Stimulated activated CD8-positive, alpha-beta memory T cell treated with anti-CD3 and anti-CD28 coated beads, Interleukin-12 subunit alpha, Interleukin-12 subunit beta, amount 100 ng/mL, for 1 hour (primary cell): ENCODE measurements around the gene FBXO21.
A peak's percentile ranks its signal among the peaks of the same experiment; 100 is the strongest.

Experiments used
- DNase-seq: peaks from one replicate; pipeline ENCODE4 v3.0.0-alpha.2; 2020; ENCODE audit warnings: low read depth

Gene FBXO21

GRCh38 chr12:117165342-117165741 is 24.9 kb downstream of the FBXO21 start:
- no peak for DNase-seq

GRCh38 chr12:117162633-117163032 is 27.6 kb downstream of the FBXO21 start:
- no peak for DNase-seq

- no peak for DNase-seq
Measured at GRCh38 chr12:117162167-117162539, 28.1 kb downstream of the FBXO21 start.

DNA sequence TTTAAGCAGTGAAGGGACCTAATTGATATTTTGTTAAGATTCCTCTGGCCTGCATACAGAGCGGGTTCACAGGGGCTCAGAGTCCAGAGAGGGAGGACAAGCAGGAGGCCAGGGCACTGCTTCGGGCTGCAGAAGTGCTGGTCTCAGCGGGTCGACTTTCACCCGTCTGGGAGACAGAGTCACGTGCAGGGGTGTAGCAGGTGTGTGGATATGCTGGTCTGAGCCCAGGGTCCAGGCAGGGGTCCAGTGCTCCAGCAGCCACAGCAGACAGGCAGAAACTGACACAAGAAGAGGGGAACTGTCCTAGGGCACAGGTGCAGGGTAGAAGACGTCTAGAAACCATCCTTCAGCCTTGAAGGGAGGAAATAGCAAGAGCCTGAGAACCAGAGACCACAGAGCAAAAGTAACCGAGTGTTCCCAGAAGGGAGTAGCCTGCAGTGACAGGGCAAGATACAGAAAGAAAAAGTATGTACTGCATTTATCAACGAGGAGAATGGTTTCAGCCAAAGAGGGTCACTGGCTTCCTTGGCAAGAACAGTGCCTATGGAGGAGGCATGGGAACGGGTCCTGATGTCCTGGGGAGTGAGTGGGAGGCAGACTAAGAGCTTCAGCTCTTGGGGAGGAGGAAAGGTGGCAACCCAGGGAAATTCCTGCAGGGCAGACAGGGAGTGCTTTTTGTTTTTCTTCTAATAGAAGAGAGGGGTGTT is 28.7 kb downstream of the FBXO21 start:
- DNase-seq = no peak

- no peak for DNase-seq
Measured at GRCh38 chr12:117159674-117160073, 30.6 kb downstream of the FBXO21 start.

GRCh38 chr12:117158911-117159553 is 31.2 kb downstream of the FBXO21 start:
- no peak for DNase-seq

DNA sequence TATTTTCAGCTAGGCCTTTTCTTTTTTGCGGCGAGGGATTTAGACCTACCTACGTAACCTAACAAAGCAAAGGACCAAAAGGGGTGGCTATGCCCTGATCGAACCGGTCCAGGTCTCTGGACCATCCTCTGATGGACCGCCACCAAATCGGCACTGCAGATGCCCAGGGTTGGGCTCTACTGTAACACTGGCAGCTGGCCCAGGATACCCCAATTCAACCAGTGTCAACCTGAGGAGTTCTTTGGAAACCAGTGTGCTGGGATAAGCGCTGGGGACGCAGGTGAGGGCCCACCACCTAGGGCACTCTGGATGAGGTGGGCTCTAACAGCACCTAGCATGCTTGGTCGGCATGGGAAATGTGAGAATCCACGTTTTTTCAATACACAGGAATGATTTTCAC is 32.2 kb downstream of the FBXO21 start:
- no peak for DNase-seq

DNA sequence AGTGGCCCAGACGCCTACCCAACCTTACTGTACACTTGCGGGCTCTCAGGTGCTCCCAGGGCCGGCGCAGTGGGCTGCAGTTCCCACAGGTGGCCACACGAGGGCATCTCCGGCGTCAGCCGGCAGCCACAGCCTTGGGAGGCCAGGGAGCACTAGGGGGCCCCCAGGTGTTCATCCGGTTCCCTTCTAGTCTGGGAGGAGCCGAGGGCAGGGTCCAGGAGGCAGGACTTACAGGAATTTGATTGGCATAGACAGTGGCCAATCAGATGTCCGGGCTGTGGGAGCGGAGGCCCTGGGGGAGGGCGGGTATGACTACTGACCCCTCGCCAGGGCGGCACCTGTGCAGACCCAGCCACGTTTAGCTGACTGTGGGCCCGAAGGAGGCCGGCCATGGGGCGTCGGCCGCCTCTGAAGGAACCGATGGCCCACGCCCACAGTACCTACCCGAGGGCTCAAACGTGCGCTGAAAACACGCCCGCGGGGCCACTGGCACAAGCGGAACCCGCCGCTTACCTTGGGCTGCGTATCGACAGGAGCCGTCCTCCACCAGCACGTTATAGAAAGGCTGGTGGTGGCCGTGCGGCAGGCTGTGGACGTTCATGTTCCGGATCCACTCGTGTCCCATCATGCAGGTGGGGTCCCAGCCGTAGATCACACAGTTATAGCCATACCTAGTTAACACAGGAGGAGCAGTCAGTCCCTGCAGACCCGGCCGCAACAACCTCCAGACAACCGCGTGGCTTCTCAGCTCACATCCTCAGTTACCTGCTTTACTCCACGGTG is 34.8 kb downstream of the FBXO21 start:
- DNase-seq = peak; percentile 44

- no peak for DNase-seq
Measured at GRCh38 chr12:117152793-117153775, 37.2 kb downstream of the FBXO21 start.

DNA sequence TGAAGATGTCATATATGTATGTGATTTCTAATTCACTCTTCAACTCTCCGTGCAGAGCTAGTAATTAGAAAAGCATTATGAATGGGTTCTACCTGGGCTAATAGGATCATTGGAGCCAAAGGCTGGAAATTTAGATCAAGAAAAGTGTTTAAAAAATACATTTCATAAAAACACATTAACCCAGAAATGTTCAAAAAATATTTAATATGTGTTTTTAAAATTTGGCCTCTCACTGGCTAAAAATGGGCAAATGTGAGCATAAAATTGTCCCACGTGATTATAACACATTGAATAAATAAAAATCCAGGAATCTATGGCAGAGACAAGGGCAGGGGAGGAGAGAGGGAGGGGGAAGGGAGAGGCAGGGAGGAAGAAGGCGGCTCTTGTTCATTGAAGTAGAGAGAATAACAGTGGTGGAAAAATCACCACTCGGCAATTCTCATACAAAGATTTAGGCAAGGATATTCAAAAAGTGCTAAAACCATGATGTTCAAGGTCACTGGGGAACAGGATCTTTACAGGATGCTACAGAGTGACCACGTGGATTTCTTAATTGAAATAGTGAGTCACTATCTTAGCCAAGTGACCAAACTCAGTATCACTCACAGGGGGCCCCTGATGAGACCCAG is 38.8 kb downstream of the FBXO21 start:
- no peak for DNase-seq

DNA sequence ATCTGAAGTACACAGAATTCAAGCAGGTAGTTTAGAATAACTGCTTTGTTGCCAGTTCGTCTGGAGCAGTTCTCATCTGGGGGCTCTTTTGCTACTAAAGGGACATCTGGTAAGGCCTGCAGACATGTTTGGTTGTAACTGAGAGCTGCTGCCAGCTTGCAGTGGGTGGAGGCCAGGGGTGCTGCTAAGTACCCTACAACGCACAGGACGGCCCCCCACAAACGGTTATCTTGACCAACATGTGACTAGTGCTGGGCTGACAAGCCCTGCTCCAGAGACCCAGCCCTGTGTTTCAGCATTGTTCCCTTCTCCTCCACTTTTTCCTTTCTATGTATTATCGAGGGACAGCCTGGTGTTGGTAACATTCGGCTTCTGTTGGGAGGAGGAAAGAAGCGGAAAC is 40.8 kb downstream of the FBXO21 start:
- no peak for DNase-seq

DNA sequence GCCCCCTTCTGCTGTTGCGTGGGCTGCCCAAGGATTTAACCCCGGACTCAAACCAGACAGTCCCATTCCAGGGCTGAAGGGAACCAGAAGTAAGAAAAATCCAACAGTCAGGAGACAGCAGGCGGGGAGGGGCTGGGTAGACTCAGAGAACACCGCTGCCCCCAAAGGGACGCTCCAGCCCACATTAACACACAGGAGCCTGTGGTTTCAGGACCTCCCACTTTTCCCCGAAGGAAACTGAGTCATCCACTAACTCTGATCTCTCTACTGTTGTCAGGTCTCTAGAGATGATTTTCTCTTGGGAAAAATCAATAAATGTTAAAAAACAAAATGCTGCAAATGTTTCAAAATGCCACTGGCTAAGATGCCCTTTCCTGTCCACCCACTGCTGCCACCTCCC is 41.6 kb downstream of the FBXO21 start:
- no peak for DNase-seq

DNA sequence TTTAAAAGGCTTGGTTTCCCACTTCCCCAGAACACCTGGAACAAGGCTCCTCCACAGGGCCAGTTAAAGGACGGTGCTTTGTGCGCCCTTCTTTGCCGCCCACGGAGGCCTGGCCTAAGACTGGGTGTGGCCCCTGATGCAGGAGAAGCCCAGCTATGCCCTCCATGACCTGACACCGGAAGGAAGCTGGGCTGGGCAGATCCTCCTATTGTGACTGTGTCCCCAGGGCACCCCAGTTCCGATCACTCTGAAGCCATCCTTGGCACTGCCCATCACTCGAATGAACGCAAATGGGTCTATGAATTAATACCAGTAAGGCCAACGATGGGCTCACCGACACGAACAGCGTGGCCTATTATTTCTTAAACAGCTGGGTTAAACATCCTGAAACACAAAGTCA is 42.6 kb downstream of the FBXO21 start:
- DNase-seq = no peak

GRCh38 chr12:117145597-117146154 is 44.6 kb downstream of the FBXO21 start:
- no peak for DNase-seq

GRCh38 chr12:117144599-117144998 is 45.7 kb downstream of the FBXO21 start:
- no peak for DNase-seq

GRCh38 chr12:117143008-117143532 is 47.2 kb downstream of the FBXO21 start:
- DNase-seq = no peak

- no peak for DNase-seq
Measured at GRCh38 chr12:117142094-117142493, 48.2 kb downstream of the FBXO21 start.

GRCh38 chr12:117141097-117141898 is 49.0 kb downstream of the FBXO21 start:
- DNase-seq = no peak

DNA sequence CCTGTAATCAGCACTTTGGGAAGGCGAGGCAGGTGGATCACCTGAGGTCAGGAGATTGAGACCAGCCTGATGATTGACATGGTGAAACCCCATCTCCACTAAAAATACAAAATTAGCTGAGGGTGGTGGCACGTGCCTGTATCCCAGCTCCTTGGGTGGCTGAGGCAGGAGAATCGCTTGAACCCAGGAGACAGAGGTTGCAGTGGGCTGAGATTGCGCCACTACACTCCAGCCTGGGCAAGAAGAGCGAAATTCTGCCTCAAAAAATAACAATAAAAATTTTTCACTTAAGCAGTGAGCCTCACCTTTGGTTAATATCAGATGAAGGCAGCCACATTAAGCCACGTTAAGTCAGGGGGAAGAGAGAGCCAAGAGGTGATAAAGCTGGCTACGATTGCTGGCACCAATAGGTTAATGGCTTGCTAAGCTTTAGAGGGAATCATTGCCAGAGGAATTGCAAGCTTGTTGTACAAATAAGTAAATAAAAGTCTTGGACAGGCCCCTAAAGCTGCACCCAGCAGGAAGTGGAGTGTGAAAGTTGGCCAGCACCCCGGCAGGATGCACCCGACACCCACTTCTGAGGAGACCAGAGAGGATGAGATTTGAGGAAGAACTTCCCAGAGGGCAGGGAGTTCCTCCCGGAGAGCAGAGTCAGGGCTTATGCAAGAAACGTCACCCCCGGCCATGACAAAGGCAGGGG is 49.7 kb downstream of the FBXO21 start:
- DNase-seq = no peak
